MCF 10A (cell line): ENCODE results near the gene DQX1. TPM values are rescaled to one million over a fixed set of nuclear protein-coding genes. Genes with fewer than 3 reads are reported as not detected.

Source experiments
- BruUV-seq: library from RNA; stranded (reverse); fragments of 400-500 nt; replicated peaks from 2 replicates; lab custom pipeline; 2021; lab: Mats Ljungman, UMichigan
- CTCF ChIA-PET: fragments of 300-600 bp; sonication (Branson Sonifier 250); formaldehyde crosslinking; extraction: SDS; loops from one replicate; lab custom pipeline; 2021; ENCODE audit warnings: antibody characterized with exemption, inconsistent platforms; lab: Yijun Ruan, JAX
- POLR2A ChIA-PET: fragments of 300-600, 350-650 bp; sonication (Branson Sonifier 250); formaldehyde crosslinking; extraction: SDS; loops from one replicate; lab custom pipeline; 2020; ENCODE audit warnings: antibody characterized with exemption, inconsistent platforms; lab: Yijun Ruan, JAX
- DNase-seq: peaks from one replicate; pipeline ENCODE4 v3.0.0-alpha.2; 2018; ENCODE audit not compliant: unreplicated experiment
- H3K27ac Mint-ChIP-seq: one replicate; pipeline ENCODE4 v1.8.0; 2022; ENCODE audit warnings: mild to moderate bottlenecking, low read depth, mixed read lengths; ENCODE audit not compliant: unreplicated experiment
- H3K27me3 Mint-ChIP-seq: one replicate; pipeline ENCODE4 v1.8.0; 2022; ENCODE audit warnings: mixed read lengths; ENCODE audit not compliant: insufficient read depth, unreplicated experiment
- H3K36me3 Mint-ChIP-seq: one replicate; pipeline ENCODE4 v1.8.0; 2022; ENCODE audit warnings: mild to moderate bottlenecking, moderate library complexity, mixed read lengths; ENCODE audit not compliant: insufficient read depth, unreplicated experiment
- H3K4me1 Mint-ChIP-seq: one replicate; pipeline ENCODE4 v1.8.0; 2022; ENCODE audit warnings: mixed read lengths; ENCODE audit not compliant: insufficient read depth, unreplicated experiment
- H3K4me3 Mint-ChIP-seq: one replicate; pipeline ENCODE4 v1.8.0; 2022; ENCODE audit warnings: mild to moderate bottlenecking, moderate library complexity, mixed read lengths; ENCODE audit not compliant: unreplicated experiment
- H3K9me3 Mint-ChIP-seq: one replicate; pipeline ENCODE4 v1.8.0; 2022; ENCODE audit warnings: mixed read lengths; ENCODE audit not compliant: unreplicated experiment
- intact Hi-C: fragments of 100-400 bp; cut with micrococcal nuclease; formaldehyde crosslinking; loops from 2 replicates; pipeline ENCODE4 v1.14.1; 2022
- total RNA-seq: library from RNA; stranded (reverse); gene quantifications from 2 replicates; pipeline ENCODE4 v1.2.3, GENCODE V29; 2022
- TF ChIP-seq, protein P1 (sequence below): fragments of 200-600 bp; IDR thresholded peaks from one replicate; pipeline ENCODE4 v1.8.0; 2022; ENCODE audit warnings: antibody characterized with exemption, mild to moderate bottlenecking; ENCODE audit not compliant: unreplicated experiment

Gene DQX1
- total RNA-seq, 1 experiment from 2014 or later = 4.3 TPM

DNA sequence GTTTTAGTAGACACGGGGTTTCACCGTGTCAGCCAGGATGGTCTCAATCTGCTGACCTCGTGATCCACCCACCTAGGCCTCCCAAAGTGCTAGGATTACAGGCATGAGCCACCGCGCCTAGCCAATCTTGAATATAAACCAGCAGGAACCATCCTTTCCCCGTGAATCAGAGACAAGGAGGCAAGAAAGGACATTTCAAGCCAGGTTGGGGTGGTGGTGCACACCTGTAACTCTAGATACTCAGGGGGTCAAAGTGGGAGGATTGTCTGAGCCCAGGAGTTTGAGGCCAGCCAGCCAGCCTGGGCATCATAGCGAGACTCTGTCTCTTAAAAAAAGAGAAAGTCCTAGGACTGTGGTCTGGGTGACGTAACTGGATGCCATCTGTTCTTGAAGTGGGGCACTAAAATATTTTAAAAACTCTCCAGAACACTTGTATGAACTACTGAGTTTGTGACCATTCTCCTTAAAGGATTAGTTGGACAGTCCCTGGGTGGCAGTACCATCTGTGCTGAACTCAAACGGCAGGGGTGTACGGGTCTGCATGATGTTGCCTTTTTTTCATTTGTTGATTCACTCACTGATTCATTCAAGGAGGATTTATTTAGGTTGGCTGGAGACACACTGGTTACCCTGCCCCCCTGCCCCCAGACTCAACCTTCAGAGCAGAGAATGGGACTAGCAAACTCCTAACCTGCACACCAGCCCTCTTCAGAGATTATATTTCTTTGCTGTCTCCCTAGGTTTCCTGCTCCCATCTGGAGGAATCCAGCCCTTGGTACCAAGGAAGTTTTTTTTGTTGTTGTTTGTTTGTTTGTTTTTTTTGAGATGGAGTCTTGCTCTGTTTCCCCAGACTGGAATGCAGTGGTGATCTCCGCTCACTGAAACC, 14.7 kb downstream of the DQX1 start:
- Mint-ChIP-seq H3K27me3 (no peaks in the 10 kb centered on the region), H3K27ac (no peak overlapping the region), H3K36me3 (peaks cover 12% of the 10 kb centered on the region), H3K4me1 (peaks cover 12% of the 10 kb centered on the region), H3K4me3 (no peak overlapping the region), H3K9me3 (no peaks in the 10 kb centered on the region)
- no TSS peak for BruUV-seq
- POLR2A ChIA-PET = interaction anchor here (0.8 to 8.6 kb wide), 3 partner anchors 9 to 18 kb away, joined by 3 to 135 read pairs (median 3); partner anchors contain the start of genes AUP1, DQX1 and HTRA2
- CTCF ChIA-PET = no interaction called here
- intact Hi-C loops = no loop called here
- DNase-seq = no peak
- TF ChIP-seq, protein P1, sequence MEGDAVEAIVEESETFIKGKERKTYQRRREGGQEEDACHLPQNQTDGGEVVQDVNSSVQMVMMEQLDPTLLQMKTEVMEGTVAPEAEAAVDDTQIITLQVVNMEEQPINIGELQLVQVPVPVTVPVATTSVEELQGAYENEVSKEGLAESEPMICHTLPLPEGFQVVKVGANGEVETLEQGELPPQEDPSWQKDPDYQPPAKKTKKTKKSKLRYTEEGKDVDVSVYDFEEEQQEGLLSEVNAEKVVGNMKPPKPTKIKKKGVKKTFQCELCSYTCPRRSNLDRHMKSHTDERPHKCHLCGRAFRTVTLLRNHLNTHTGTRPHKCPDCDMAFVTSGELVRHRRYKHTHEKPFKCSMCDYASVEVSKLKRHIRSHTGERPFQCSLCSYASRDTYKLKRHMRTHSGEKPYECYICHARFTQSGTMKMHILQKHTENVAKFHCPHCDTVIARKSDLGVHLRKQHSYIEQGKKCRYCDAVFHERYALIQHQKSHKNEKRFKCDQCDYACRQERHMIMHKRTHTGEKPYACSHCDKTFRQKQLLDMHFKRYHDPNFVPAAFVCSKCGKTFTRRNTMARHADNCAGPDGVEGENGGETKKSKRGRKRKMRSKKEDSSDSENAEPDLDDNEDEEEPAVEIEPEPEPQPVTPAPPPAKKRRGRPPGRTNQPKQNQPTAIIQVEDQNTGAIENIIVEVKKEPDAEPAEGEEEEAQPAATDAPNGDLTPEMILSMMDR = no peak

DNA sequence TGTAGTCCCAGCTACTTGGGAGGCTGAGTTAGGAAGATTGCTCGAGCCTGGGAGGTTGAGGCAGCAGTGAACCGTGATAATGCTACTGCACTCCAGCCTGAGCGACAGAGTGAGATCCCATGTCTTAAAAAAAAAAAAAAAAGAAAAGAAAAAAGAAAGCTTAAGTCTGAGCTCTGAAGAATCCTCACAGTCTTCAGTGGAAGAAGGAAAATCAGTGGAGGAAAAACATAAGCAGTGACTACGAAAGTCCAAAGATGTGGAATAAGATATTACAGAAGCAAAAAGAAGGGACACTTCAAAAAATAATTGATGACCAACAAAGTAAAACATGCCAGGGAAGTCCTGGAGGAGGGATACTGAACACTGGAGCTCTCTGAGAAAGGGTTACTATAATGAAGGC, 15.8 kb downstream of the DQX1 start:
- CTCF ChIA-PET = interaction anchor here (0.6 to 3.5 kb wide), 3 partner anchors 27 to 366 kb away, joined by 6 to 16 read pairs (median 8); partner anchors contain the start of genes CCDC142 and TTC31
- H3K27me3 Mint-ChIP-seq = no peaks in the 10 kb centered on the region

DNA sequence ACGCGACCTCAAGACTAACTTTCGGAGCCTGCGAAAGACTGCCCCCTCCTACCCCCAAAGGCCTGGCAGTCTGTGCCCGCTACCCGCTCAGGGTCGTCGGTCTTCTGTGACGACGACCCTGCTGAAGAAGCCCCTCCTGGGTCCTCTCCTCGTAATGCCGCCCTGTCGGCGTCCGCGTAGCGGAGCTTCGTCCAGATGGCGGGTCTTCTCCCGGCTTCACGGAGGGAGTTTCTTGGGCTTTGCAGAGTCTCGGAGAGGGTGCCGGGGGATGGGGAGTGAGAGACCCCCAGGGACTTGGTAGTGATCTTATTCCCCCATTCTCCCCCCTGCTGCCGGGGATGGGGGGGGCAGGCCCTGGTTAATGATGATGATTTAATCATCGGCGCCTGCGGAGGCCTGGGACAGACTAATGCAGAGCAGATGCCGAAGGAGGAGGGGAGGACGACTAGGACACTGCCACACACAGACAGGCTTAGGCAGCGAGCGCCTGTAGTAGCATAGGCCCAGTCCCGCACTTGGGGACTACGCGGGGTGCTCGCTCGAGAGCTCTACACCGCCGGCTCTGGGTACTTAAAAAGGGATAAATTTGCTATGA, 18.0 kb downstream of the DQX1 start:
- TF ChIP-seq, protein P1 = no peak
- no peaks in the 10 kb centered on the region for H3K9me3 Mint-ChIP-seq
- peaks cover 45% of the 10 kb centered on the region for H3K36me3 Mint-ChIP-seq
- peak overlapping the region; percentile 88 for H3K4me3 Mint-ChIP-seq
- peaks cover 28% of the 10 kb centered on the region for H3K4me1 Mint-ChIP-seq
- H3K27ac Mint-ChIP-seq = peak overlapping the region; percentile 98
- intact Hi-C loops = loop anchor here (1.0 kb wide), 2 partner anchors 21 to 79 kb away; partner anchors contain the start of genes AUP1 and HTRA2
- ChIA-PET POLR2A (interaction anchor here (0.6 to 8.6 kb wide), 12 partner anchors 9 to 362 kb away, joined by 3 to 135 read pairs (median 4); partner anchors contain the start of genes AUP1, CCDC142, DQX1 and HTRA2), CTCF (interaction anchor here (1.0 to 3.5 kb wide), 3 partner anchors 11 to 79 kb away, joined by 3 to 18 read pairs (median 16); partner anchors contain the start of genes CCDC142 and TTC31)
- H3K27me3 Mint-ChIP-seq = no peaks in the 10 kb centered on the region
- peak; percentile 24 for DNase-seq
- TSS peak; percentile 78 for BruUV-seq

More for the DNA sequence above, 15.8 kb downstream of the DQX1 start:
- TF ChIP-seq, protein P1 = no peak
- intact Hi-C loops = no loop called here
- H3K36me3 Mint-ChIP-seq = peaks cover 23% of the 10 kb centered on the region
- no peak overlapping the region for H3K27ac Mint-ChIP-seq
- no peaks in the 10 kb centered on the region for H3K9me3 Mint-ChIP-seq
- peaks cover 20% of the 10 kb centered on the region for H3K4me1 Mint-ChIP-seq
- POLR2A ChIA-PET = interaction anchor here (0.8 to 8.6 kb wide), 3 partner anchors 10 to 65 kb away, joined by 3 to 135 read pairs (median 4); partner anchors contain the start of genes AUP1, DQX1 and HTRA2
- no peak overlapping the region for H3K4me3 Mint-ChIP-seq
- no TSS peak for BruUV-seq
- DNase-seq = no peak
